WTC11 (cell line): Measurements from ENCODE around the gene ADARB2. TPM values are rescaled to one million over a fixed set of nuclear protein-coding genes. Genes with fewer than 3 reads are reported as not detected.

ENCODE experiments used
- ATAC-seq: fragments of 200-7000 bp; cut with Tn5 transposase; 2 replicates; pipeline ENCODE4 v1.10.0; 2021; ENCODE audit warnings: mild to moderate bottlenecking, moderate library complexity
- CTCF ChIA-PET: fragments of 300-600 bp; sonication (Branson Sonifier 250); formaldehyde crosslinking; loops from one replicate; lab custom pipeline; 2021; ENCODE audit warnings: antibody characterized with exemption; lab: Charles Lee
- POLR2A ChIA-PET: fragments of 350-600 bp; sonication (Branson Sonifier 250); formaldehyde crosslinking; loops from one replicate; lab custom pipeline; 2021; ENCODE audit warnings: antibody characterized with exemption; lab: Charles Lee
- DNase-seq: peaks from one replicate; pipeline ENCODE4 v3.0.0; 2021; ENCODE audit warnings: low spot score
- H3K27ac Mint-ChIP-seq: 2 replicates; pipeline ENCODE4 v1.8.0; 2021; ENCODE audit warnings: mixed read lengths
- H3K27me3 Mint-ChIP-seq: 2 replicates; pipeline ENCODE4 v1.8.0; 2021; ENCODE audit warnings: low read depth, mild to moderate bottlenecking, moderate library complexity, mixed read lengths
- H3K36me3 Mint-ChIP-seq: 2 replicates; pipeline ENCODE4 v1.8.0; 2021; ENCODE audit warnings: mixed read lengths
- H3K4me1 Mint-ChIP-seq: 2 replicates; pipeline ENCODE4 v1.8.0; 2022; ENCODE audit warnings: mixed read lengths
- H3K4me3 Mint-ChIP-seq: 2 replicates; pipeline ENCODE4 v1.8.0; 2021; ENCODE audit warnings: mild to moderate bottlenecking, moderate library complexity, mixed read lengths
- H3K9me3 Mint-ChIP-seq: 2 replicates; pipeline ENCODE4 v1.8.0; 2021; ENCODE audit warnings: mixed read lengths
- AR ChIP-seq: fragments of 250-450 bp; sonication (Bioruptor Pico); IDR thresholded peaks from 2 replicates; pipeline ENCODE4 v1.9.0; 2021; ENCODE audit warnings: mild to moderate bottlenecking
- ARID4B ChIP-seq: sonication (generic); formaldehyde crosslinking; IDR thresholded peaks from 2 replicates; pipeline ENCODE4 v1.8.0; 2023; ENCODE audit warnings: missing genetic modification reagents, mild to moderate bottlenecking, borderline replicate concordance
- E2F4 ChIP-seq: sonication (generic); formaldehyde crosslinking; IDR thresholded peaks from 2 replicates; pipeline ENCODE4 v1.8.1; 2022; ENCODE audit warnings: low read depth, mild to moderate bottlenecking, moderate library complexity, missing genetic modification reagents, borderline replicate concordance
- E2F5 ChIP-seq: sonication (generic); formaldehyde crosslinking; IDR thresholded peaks from 2 replicates; pipeline ENCODE4 v1.8.1; 2022; ENCODE audit warnings: mild to moderate bottlenecking, moderate library complexity, missing genetic modification reagents
- ESRRA ChIP-seq: sonication (generic); formaldehyde crosslinking; IDR thresholded peaks from 2 replicates; pipeline ENCODE4 v1.8.1; 2022; ENCODE audit warnings: mild to moderate bottlenecking, missing genetic modification reagents, borderline replicate concordance
- ETV6 ChIP-seq: sonication (generic); formaldehyde crosslinking; IDR thresholded peaks from 2 replicates; pipeline ENCODE4 v1.8.1; 2022; ENCODE audit warnings: mild to moderate bottlenecking, missing genetic modification reagents
- FOXK1 ChIP-seq: sonication (generic); formaldehyde crosslinking; IDR thresholded peaks from 2 replicates; pipeline ENCODE4 v1.8.0; 2022; ENCODE audit warnings: mild to moderate bottlenecking, moderate library complexity, missing genetic modification reagents
- JUN ChIP-seq: sonication (generic); formaldehyde crosslinking; IDR thresholded peaks from 2 replicates; pipeline ENCODE4 v1.8.0; 2023; ENCODE audit warnings: mild to moderate bottlenecking, missing genetic modification reagents
- MLX ChIP-seq: sonication (generic); formaldehyde crosslinking; IDR thresholded peaks from 2 replicates; pipeline ENCODE4 v1.8.1; 2023; ENCODE audit warnings: mild to moderate bottlenecking, missing genetic modification reagents, moderate library complexity
- MXD4 ChIP-seq: fragments of 250-450 bp; sonication (Bioruptor Pico); IDR thresholded peaks from 2 replicates; pipeline ENCODE4 v1.8.0; 2021; ENCODE audit warnings: mild to moderate bottlenecking, moderate library complexity, borderline replicate concordance
- PRDM15 ChIP-seq: sonication (generic); formaldehyde crosslinking; IDR thresholded peaks from 2 replicates; pipeline ENCODE4 v1.8.0; 2022; ENCODE audit warnings: missing genetic modification reagents
- SMAD3 ChIP-seq: sonication (generic); formaldehyde crosslinking; IDR thresholded peaks from 2 replicates; pipeline ENCODE4 v1.8.0; 2022; ENCODE audit warnings: missing genetic modification reagents, mild to moderate bottlenecking, borderline replicate concordance
- TCF7 ChIP-seq: sonication (generic); formaldehyde crosslinking; IDR thresholded peaks from 2 replicates; pipeline ENCODE4 v1.8.0; 2022; ENCODE audit warnings: mild to moderate bottlenecking, low read depth, missing genetic modification reagents, moderate library complexity
- TEAD4 ChIP-seq: sonication (generic); formaldehyde crosslinking; IDR thresholded peaks from 2 replicates; pipeline ENCODE4 v1.8.0; 2022; ENCODE audit warnings: mild to moderate bottlenecking, missing genetic modification reagents
- ZNF219 ChIP-seq: sonication (generic); formaldehyde crosslinking; IDR thresholded peaks from 2 replicates; pipeline ENCODE4 v1.8.0; 2023; ENCODE audit warnings: missing genetic modification reagents, mild to moderate bottlenecking, borderline replicate concordance
- ZNF263 ChIP-seq: sonication (generic); formaldehyde crosslinking; IDR thresholded peaks from 2 replicates; pipeline ENCODE4 v1.8.1; 2022; ENCODE audit warnings: low read depth, mild to moderate bottlenecking, moderate library complexity, missing genetic modification reagents
- ZNF532 ChIP-seq: fragments of 250-450 bp; sonication (Bioruptor Pico); IDR thresholded peaks from 2 replicates; pipeline ENCODE4 v1.9.0; 2021; ENCODE audit warnings: mild to moderate bottlenecking, borderline replicate concordance
- total RNA-seq: library from RNA; stranded (reverse); gene quantifications from 3 replicates; pipeline ENCODE4 v1.2.3, GENCODE V29; 2021

Gene ADARB2
- total RNA-seq, 1 experiment from 2014 or later: 3.7 TPM

GRCh38 chr10:1696106-1696505 lies 41.2 kb downstream of the ADARB2 start:
- peaks cover 14% of the 10 kb centered on the region for H3K9me3 Mint-ChIP-seq
- no peak overlapping the region for H3K27ac Mint-ChIP-seq

More at GRCh38 chr10:1696106-1696505, 41.2 kb downstream of the ADARB2 start:
- ATAC-seq (no peak), DNase-seq (no peak)
- CTCF ChIA-PET: no interaction called here
- Mint-ChIP-seq H3K36me3 (peaks cover 9% of the 10 kb centered on the region; the same call in 1 of the 2 replicates), H3K27me3 (no peaks in the 10 kb centered on the region), H3K4me3 (no peak overlapping the region), H3K4me1 (peaks cover 2% of the 10 kb centered on the region; the same call in 1 of the 2 replicates)
- POLR2A ChIA-PET: no interaction called here
- TF ChIP-seq ZNF219 (CRISPR knock-in tag) (no peak), MXD4 (CRISPR knock-in tag) (no peak), SMAD3 (no peak), TEAD4 (CRISPR knock-in tag) (no peak), ARID4B (CRISPR knock-in tag) (no peak), PRDM15 (no peak), AR (no peak), E2F5 (no peak), FOXK1 (no peak), ZNF532 (no peak), JUN (CRISPR knock-in tag) (no peak), E2F4 (CRISPR knock-in tag) (no peak), ETV6 (no peak), ZNF263 (CRISPR knock-in tag) (no peak), ESRRA (CRISPR knock-in tag) (no peak), MLX (no peak), TCF7 (CRISPR knock-in tag) (no peak)
